GM19324 (cell line): Measurements from ENCODE around the gene MAP3K14.
A peak's percentile ranks its signal among the peaks of the same experiment; 100 is the strongest.

Experiments used
- ATAC-seq: cut with Tn5 transposase; IDR thresholded peaks from one replicate; pipeline ENCODE4 v1.9.1; 2021; ENCODE audit warnings: mild to moderate bottlenecking, moderate library complexity; ENCODE audit not compliant: unreplicated experiment, low FRiP score

The MAP3K14 gene

DNA sequence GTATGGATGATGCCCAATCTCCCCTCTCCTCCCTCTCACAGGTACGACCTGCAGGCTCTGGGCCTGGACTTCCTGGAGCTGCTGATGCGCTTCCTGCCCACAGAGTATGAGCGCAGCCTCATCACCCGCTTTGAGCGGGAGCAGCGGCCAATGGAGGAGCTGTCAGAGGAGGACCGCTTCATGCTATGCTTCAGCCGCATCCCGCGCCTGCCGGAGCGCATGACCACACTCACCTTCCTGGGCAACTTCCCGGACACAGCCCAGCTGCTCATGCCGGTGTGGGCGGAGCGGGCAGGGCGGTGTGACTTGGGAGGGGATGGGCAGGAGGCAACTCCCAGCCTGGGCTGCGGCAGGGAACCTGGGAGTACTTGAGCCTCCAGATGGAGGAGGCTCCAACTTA lies 73.1 kb downstream of the MAP3K14 start:
- ATAC-seq = no peak

DNA sequence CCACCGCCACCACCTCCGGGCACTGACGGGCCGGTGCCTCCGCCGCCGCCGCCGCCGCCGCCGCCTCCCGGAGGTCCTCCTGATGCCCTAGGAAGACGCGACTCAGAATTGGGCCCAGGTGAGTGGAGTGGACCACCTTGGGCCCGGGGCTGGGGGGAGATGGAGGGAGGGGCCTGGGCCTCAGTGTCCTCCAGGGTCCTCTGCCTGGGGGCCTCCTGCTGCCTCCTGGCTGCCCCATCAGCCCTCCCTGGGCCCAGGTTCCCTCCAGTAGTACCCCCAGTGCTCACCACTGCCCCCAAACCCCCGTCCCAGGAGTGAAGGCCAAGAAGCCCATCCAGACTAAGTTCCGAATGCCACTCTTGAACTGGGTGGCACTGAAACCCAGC lies 74.8 kb downstream of the MAP3K14 start:
- no peak for ATAC-seq

DNA sequence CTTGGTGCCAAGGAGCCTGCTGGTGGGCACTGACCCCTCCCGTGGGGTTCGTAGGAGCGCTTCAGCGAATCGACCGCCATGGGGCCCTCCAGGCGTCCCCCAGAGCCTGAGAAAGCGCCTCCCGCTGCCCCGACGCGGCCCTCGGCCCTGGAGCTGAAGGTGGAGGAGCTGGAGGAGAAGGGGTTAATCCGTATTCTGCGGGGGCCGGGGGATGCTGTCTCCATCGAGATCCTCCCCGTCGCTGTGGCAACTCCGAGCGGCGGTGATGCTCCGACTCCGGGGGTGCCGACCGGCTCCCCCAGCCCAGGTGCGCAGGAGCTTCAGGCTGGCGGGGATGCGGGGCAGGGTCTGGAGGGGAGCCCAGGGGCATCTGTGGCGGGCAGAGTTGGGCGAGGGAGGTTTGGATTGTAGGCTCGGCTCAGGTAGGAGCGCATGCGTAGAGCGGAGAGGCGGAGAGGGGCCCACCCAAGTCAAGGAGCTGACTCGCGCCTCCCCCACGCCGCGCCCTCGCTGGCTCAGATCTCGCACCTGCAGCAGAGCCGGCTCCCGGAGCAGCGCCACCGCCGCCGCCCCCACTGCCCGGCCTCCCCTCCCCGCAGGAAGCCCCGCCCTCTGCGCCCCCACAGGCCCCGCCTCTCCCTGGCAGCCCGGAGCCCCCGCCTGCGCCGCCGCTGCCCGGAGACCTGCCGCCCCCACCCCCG lies 75.3 kb downstream of the MAP3K14 start:
- ATAC-seq = no peak

- ATAC-seq = no peak
Observed at GRCh38 chr17:45240905-45241327, 75.9 kb downstream of the MAP3K14 start.

GRCh38 chr17:45238155-45238774 lies 78.6 kb downstream of the MAP3K14 start:
- ATAC-seq = no peak

DNA sequence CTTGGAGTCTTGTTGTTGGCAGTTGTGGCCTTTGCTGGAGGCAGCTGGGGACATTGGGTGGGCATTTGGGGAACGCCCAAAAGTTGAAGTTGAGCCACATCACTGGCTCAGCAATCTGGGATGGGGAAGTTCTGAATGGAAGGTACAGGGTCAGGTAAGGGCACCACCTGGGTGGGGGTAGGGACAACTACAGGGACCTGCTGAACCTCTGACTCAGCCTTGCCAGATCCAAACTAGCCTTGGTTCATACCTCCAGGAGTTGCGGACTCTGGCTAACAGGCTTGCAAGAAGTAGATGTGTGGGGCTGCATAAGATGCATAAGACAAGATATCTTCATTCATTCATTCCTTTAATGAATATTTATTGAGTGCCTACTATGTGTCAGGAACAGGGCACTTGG lies 79.1 kb downstream of the MAP3K14 start:
- ATAC-seq = no peak

GRCh38 chr17:45236282-45236606 lies 80.6 kb downstream of the MAP3K14 start:
- ATAC-seq = no peak

GRCh38 chr17:45235416-45236281 lies 81.2 kb downstream of the MAP3K14 start:
- no peak for ATAC-seq

DNA sequence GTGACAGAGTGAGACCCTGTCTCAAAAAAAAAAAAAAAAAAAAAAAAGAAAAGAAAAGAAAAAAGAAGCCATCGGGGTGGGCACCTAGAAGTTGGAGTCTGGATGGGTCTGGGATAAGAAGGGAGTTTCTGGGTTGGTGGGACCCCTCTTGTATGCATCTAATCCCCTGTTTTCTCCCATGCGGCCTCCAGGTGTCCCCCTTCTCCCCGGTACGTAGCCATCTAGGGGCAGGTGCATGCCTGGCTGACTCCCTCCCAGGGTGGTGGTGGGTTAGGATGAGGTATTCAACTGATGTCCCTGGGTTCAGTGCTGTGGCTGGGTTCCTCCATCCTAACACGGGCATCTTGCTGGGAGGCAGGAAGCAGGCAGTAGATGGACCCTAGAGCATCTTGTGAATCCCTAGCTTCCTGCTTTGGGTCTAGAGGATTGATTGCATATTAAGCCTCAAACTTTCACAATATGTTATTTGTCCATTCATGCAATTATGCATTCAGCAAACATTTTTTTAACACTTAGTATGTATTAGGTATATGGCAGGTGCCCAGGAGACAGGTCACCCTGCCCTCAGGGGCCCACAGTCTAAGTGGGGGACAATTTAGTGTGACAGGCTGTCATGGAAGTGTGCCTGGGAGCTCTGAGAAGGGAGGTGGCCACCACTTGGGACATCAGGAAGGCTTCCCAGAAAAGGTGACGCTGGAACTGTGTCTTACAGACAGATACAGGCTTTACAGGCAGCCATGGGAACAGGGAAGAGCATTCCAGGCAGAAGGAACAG lies 82.0 kb downstream of the MAP3K14 start:
- ATAC-seq = no peak

GRCh38 chr17:45233423-45233924 lies 83.3 kb downstream of the MAP3K14 start:
- no peak for ATAC-seq

DNA sequence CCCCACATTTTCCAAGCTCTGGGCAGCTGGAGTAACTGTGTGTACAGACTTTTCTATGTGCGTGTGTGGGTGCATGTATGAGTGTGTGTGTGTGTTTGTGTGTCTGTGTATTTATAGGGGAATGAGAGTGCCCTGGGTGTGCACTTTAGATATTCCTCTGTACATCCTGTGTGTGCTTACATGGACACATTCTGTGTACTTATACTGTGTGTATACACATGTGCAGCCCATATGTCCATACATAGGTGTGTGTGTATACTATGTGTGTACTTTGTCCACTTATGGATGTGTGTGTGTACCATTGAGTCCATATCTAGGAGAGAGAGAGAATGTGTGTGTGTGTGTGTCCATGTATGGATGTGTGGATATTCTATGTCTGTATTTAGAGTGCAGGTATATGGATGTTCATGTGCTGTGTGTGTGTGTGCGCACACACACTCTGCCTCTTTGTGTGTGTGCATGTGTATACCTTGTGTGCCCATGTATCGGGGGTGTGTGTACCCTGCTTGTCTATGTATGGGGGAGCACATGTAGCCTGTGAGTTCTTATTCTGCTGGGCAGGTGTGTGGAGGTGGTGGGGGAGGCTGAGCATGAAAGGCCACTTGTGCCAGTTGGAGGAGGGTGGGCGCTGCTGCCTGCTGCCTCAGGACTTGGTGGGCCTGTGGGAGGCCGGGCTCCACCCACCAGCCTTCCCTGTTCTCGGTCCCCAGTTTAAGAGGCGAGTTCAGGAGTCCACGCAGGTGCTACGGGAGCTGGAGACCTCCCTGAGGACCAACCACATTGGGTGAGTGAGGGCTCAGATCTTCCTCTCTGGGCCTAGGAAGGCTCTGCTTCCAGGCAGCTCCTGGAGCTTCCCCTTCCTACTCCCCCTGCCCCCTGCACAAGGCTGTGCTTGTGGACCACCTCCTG lies 84.1 kb downstream of the MAP3K14 start:
- ATAC-seq = no peak

DNA sequence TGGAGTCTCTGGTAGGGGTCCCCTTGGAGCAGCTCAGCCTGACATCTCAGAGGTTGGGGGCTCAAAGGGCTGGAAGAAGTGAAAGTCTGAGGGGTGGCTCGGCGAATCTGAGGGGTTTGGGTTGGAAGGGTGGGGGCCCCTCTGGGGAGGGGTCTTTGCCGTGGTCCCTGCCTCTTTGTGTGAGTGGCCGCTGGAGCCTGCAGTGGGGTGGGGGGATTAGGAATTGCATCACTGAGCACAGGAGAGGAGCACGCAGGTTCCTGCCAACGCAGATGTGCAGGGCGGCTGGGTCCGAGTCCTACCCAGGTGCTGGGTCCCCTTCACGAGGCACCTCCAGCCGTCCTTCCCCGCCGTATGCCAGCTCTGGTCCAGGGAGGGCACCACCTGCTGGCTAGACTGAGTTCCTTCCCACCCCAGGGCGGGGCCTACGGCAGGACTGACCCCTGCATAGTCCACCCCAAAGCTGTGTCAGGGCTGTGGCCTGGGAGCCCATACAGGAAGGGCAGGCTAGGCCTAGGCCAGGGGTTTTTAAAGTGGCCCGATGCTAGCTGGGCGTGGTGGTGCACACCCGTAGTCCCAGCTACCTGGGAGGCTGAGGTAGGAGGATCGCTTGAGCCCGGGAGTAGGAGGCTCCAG lies 85.2 kb downstream of the MAP3K14 start:
- no peak for ATAC-seq

GRCh38 chr17:45230787-45231480 lies 85.9 kb downstream of the MAP3K14 start:
- ATAC-seq = no peak

GRCh38 chr17:45230410-45230786 lies 86.4 kb downstream of the MAP3K14 start:
- no peak for ATAC-seq

DNA sequence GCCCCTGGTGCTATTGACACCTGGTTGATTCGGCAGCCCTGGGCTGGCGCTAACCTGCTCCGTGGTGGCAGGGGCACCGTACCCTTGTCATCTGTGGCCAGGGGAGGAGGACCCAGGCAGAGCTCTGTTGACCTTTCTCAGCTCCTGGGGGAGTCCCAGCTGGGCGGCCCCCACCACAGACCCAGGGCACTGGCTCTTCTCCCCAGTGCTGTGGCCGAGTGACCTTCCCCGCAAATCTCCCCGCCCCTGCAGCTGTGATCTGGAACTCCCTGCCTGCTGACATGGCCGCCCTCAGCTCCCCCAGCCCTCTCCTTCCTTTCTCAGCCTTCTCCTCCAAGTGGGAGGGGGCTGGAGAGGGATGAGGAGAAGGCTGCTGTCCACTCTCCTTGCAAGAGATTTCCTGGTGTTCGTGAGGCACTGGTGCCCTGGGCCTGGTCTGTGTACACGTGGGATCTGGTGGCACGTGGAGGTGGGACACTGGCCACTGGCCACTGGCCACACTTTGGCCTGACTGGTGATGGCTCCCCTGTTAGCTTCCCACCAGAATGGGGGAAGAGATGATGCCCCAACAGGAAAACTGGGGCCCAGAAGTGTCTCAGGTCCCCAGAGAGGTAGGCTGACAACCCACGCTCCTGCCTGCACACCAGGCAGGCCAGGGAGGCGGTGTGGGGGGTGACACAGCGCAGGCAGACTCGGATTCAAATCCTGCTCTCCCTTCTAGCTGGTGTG lies 87.0 kb downstream of the MAP3K14 start:
- no peak for ATAC-seq

- ATAC-seq = peak; percentile 30
Observed at GRCh38 chr17:45228763-45229539, 87.9 kb downstream of the MAP3K14 start.
